Activated CD8-positive, alpha-beta T cell treated with anti-CD3 and anti-CD28 coated beads, Interleukin-2, amount 10 ng/mL, durations not matched to agents 7 days and 5 days (primary cell): ENCODE measurements around the gene TOX4. TPM values are rescaled to one million over a fixed set of nuclear protein-coding genes. Genes with fewer than 3 reads are reported as not detected.
A peak's percentile ranks its signal among the peaks of the same experiment; 100 is the strongest.

ENCODE experiments used
- ATAC-seq: fragments of 150-1000 bp; cut with Tn5 transposase; one replicate; pipeline ENCODE4 v1.10.0; 2021; ENCODE audit warnings: moderate library complexity
- CTCF ChIA-PET: fragments of 350-600 bp; sonication (Branson Sonifier 250); formaldehyde crosslinking; loops from one replicate; lab custom pipeline; 2021; ENCODE audit warnings: antibody characterized with exemption; lab: Charles Lee
- POLR2A ChIA-PET: fragments of 350-600 bp; sonication (Branson Sonifier 250); formaldehyde crosslinking; loops from one replicate; lab custom pipeline; 2021; ENCODE audit warnings: antibody characterized with exemption; lab: Charles Lee
- DNase-seq: peaks from one replicate; pipeline ENCODE4 v3.0.0-alpha.2; 2020
- H3K27ac Mint-ChIP-seq: one replicate; pipeline ENCODE4 v1.8.0; 2021; ENCODE audit warnings: mild to moderate bottlenecking, mixed read lengths
- H3K27me3 Mint-ChIP-seq: one replicate; pipeline ENCODE4 v1.8.0; 2021; ENCODE audit warnings: low read depth, mixed read lengths
- H3K36me3 Mint-ChIP-seq: one replicate; pipeline ENCODE4 v1.8.0; 2021; ENCODE audit warnings: low read depth, mixed read lengths
- H3K4me1 Mint-ChIP-seq: one replicate; pipeline ENCODE4 v1.8.0; 2021; ENCODE audit warnings: low read depth, mixed read lengths
- H3K4me3 Mint-ChIP-seq: one replicate; pipeline ENCODE4 v1.8.0; 2021; ENCODE audit warnings: mild to moderate bottlenecking, mixed read lengths
- H3K9me3 Mint-ChIP-seq: one replicate; pipeline ENCODE4 v1.8.0; 2022; ENCODE audit warnings: mixed read lengths; ENCODE audit not compliant: insufficient read depth
- total RNA-seq, 2 experiments: library from RNA; stranded (reverse); gene quantifications; one replicate each; pipeline ENCODE4 v1.2.3, GENCODE V29; 2021

The TOX4 gene
- total RNA-seq, 2 experiments from 2014 or later: 66.2 to 71.1 TPM

DNA sequence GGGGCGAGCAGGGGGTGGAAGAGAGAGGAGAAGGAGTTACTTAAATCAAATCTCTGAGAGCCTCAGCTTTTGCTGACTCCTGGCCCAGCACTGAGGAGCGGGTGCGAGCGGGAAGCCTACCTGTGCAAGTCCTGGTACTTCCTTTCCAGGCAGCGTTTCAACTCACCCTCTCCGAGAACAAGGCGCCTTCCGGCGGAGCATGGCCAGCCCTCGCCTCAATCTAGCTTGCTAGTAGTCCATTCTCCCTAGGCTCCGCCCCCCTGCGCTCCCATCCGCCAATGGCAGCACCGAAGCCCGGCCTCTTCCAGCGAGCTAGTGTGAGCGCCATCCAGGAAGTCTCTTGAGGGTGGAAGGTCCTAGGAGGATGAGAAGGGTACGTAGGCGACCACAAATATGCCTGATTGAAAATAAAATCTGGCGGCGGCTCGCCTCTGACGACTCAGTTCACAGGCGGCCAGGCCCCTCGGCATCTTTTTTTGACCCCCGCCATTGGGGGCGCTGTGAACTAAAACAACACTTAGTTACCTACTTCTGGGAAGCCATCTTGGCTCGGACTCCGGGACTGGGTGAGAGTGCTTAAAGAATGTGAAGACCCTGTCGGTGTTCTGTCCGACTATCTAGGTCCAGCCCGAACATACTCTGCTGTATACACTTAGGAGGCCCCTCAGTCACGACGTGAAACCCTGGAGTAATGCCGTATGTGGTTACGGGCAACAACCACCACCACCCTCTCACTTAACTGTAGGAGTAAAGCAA lies 20.9 kb upstream of the TOX4 start, which contains the start of gene CHD8:
TSS of gene CHD8 (minus strand) at position 212 of the 756 bp plus-strand sequence. CDS start 24,480 bp downstream, outside the sequence.
- Mint-ChIP-seq H3K4me1 (peaks cover 32% of the 10 kb centered on the region), H3K36me3 (peaks cover 43% of the 10 kb centered on the region), H3K4me3 (peak within 1 kb of the TSS; percentile 95), H3K9me3 (no peaks in the 10 kb centered on the region), H3K27ac (peak within 1 kb of the TSS; percentile 98), H3K27me3 (no peaks in the 10 kb centered on the region)
- ChIA-PET CTCF (interaction anchor here (0.6 to 4.9 kb wide), 21 partner anchors 10 to 106 kb away, joined by 3 to 53 read pairs (median 4); partner anchors contain the start of genes RAB2B, SALL2, SUPT16H and TOX4), POLR2A (interaction anchor here (0.8 to 5.0 kb wide), 8 partner anchors 10 to 55 kb away, joined by 3 to 65 read pairs (median 5); partner anchors contain the start of genes METTL3, RAB2B and TOX4)
- peak; percentile 99 for ATAC-seq
- DNase-seq: peak; percentile 100

GRCh38 chr14:21467616-21468015 lies 9.4 kb upstream of the TOX4 start:
- ChIA-PET POLR2A (no interaction called here), CTCF (interaction anchor here (2.6 to 3.7 kb wide), 2 partner anchors 10 to 11 kb away, joined by 9 to 21 read pairs; partner anchors contain the start of genes CHD8, RAB2B and TOX4)
- no peaks in the 10 kb centered on the region for H3K27me3 Mint-ChIP-seq
- H3K4me3 Mint-ChIP-seq: no peak overlapping the region
- H3K27ac Mint-ChIP-seq: no peak overlapping the region
- DNase-seq (no peak), ATAC-seq (no peak)
- H3K36me3 Mint-ChIP-seq: peaks cover 24% of the 10 kb centered on the region
- no peaks in the 10 kb centered on the region for H3K9me3 Mint-ChIP-seq
- no peaks in the 10 kb centered on the region for H3K4me1 Mint-ChIP-seq

- POLR2A ChIA-PET: interaction anchor here (0.6 to 2.5 kb wide), 6 partner anchors 19 to 1845 kb away, joined by 3 to 20 read pairs (median 4); partner anchors contain the start of genes CHD8 and METTL3
- Mint-ChIP-seq H3K4me3 (peak overlapping the region; percentile 98), H3K9me3 (no peaks in the 10 kb centered on the region), H3K4me1 (peaks cover 31% of the 10 kb centered on the region), H3K36me3 (peaks cover 19% of the 10 kb centered on the region), H3K27me3 (no peaks in the 10 kb centered on the region), H3K27ac (peak overlapping the region; percentile 99)
- ATAC-seq (no peak), DNase-seq (no peak)
- CTCF ChIA-PET: interaction anchor here (0.6 to 4.7 kb wide), 10 partner anchors 10 to 93 kb away, joined by 3 to 57 read pairs (median 10); partner anchors contain the start of genes CHD8 and METTL3
Observed at GRCh38 chr14:21475767-21476522, 1.1 kb upstream of the TOX4 start.

GRCh38 chr14:21476523-21476924 lies 471 bp upstream of the TOX4 start:
- Mint-ChIP-seq H3K9me3 (no peaks in the 10 kb centered on the region), H3K27ac (peak overlapping the region; percentile 99), H3K4me3 (peak overlapping the region; percentile 98), H3K4me1 (peaks cover 31% of the 10 kb centered on the region), H3K27me3 (no peaks in the 10 kb centered on the region), H3K36me3 (peaks cover 23% of the 10 kb centered on the region)
- POLR2A ChIA-PET: interaction anchor here (0.6 to 2.5 kb wide), 6 partner anchors 19 to 1844 kb away, joined by 3 to 20 read pairs (median 4); partner anchors contain the start of genes CHD8 and METTL3
- ATAC-seq (no peak), DNase-seq (no peak)
- CTCF ChIA-PET: interaction anchor here (0.6 to 4.7 kb wide), 10 partner anchors 10 to 94 kb away, joined by 3 to 57 read pairs (median 10); partner anchors contain the start of genes CHD8 and METTL3

DNA sequence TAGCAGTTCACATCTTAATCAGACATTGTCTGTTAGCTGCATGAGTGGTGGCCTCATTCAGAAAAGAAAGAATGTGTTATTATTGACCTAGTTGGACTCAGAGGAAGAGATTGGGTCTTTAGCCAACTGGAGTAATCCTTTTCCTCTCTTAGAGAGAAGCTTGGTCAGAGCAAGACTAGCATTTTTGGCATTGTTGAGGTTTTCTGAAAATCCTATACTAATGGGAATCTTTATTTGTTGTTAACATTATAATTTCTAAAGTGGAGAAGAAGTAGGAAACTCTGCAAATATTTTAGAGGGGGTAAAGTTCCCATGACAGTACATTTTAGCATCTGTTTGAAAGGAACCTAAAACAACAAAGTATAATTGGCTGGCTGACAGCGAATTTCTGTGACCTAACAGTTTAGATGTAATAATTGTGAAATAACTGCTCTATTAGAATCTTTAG lies 9.7 kb downstream of the TOX4 start:
- Mint-ChIP-seq H3K4me1 (no peaks in the 10 kb centered on the region), H3K4me3 (no peak overlapping the region), H3K9me3 (no peaks in the 10 kb centered on the region), H3K27me3 (no peaks in the 10 kb centered on the region), H3K36me3 (peaks cover 26% of the 10 kb centered on the region), H3K27ac (no peak overlapping the region)
- ATAC-seq (no peak), DNase-seq (no peak)
- CTCF ChIA-PET: interaction anchor here (1.0 to 1.9 kb wide), 2 partner anchors 9 to 12 kb away, joined by 4 to 25 read pairs; no protein-coding TSS in a partner anchor
- POLR2A ChIA-PET: no interaction called here

- no peak for ATAC-seq
- DNase-seq: no peak
- no peaks in the 10 kb centered on the region for H3K27me3 Mint-ChIP-seq
- H3K4me3 Mint-ChIP-seq: no peak overlapping the region
- POLR2A ChIA-PET: interaction anchor here (0.5 to 1.5 kb wide), 5 partner anchors 12 to 363 kb away, joined by 3 to 5 read pairs (median 4); partner anchors contain the start of genes METTL3, RAB2B and TOX4
- H3K36me3 Mint-ChIP-seq: peaks cover 68% of the 10 kb centered on the region
- CTCF ChIA-PET: interaction anchor here (0.6 to 1.6 kb wide), 6 partner anchors 13 to 1492 kb away, joined by 3 to 4 read pairs (median 3); partner anchors contain the start of genes METTL3 and TOX4
- no peaks in the 10 kb centered on the region for H3K9me3 Mint-ChIP-seq
- no peak overlapping the region for H3K27ac Mint-ChIP-seq
- H3K4me1 Mint-ChIP-seq: peaks cover 13% of the 10 kb centered on the region
Observed at GRCh38 chr14:21494902-21495762, 18.1 kb downstream of the TOX4 start.

DNA sequence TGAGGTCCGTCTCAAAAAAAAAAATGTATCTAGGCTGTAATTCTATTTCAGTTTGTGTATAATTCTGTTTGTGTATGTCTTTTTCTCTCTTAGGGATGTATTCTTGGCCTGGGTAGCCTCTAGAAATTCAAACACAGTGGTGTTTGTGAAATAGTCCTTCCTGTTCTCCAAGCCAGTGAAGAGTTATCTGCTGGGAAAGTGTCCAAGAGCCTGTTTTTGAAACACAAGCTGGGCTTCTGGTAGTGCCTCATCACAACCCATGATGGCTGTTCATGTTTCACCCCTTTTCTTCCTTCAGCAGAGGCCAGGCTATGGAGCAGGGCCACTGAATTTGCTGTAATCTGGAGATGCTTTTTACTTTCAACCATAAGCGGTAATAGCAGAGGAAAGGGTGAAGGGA lies 19.5 kb downstream of the TOX4 start:
- H3K4me1 Mint-ChIP-seq: peaks cover 15% of the 10 kb centered on the region
- no peaks in the 10 kb centered on the region for H3K27me3 Mint-ChIP-seq
- no peaks in the 10 kb centered on the region for H3K9me3 Mint-ChIP-seq
- no peak for DNase-seq
- peaks cover 73% of the 10 kb centered on the region for H3K36me3 Mint-ChIP-seq
- POLR2A ChIA-PET: interaction anchor here (1.5 kb wide), 1 partner anchor 15 kb away, joined by 5 read pairs; the partner anchor contains the start of gene METTL3
- H3K4me3 Mint-ChIP-seq: no peak overlapping the region
- CTCF ChIA-PET: interaction anchor here (3.2 kb wide), 1 partner anchor 62 kb away, joined by 86 read pairs; no protein-coding TSS in a partner anchor
- H3K27ac Mint-ChIP-seq: no peak overlapping the region
- ATAC-seq: no peak

DNA sequence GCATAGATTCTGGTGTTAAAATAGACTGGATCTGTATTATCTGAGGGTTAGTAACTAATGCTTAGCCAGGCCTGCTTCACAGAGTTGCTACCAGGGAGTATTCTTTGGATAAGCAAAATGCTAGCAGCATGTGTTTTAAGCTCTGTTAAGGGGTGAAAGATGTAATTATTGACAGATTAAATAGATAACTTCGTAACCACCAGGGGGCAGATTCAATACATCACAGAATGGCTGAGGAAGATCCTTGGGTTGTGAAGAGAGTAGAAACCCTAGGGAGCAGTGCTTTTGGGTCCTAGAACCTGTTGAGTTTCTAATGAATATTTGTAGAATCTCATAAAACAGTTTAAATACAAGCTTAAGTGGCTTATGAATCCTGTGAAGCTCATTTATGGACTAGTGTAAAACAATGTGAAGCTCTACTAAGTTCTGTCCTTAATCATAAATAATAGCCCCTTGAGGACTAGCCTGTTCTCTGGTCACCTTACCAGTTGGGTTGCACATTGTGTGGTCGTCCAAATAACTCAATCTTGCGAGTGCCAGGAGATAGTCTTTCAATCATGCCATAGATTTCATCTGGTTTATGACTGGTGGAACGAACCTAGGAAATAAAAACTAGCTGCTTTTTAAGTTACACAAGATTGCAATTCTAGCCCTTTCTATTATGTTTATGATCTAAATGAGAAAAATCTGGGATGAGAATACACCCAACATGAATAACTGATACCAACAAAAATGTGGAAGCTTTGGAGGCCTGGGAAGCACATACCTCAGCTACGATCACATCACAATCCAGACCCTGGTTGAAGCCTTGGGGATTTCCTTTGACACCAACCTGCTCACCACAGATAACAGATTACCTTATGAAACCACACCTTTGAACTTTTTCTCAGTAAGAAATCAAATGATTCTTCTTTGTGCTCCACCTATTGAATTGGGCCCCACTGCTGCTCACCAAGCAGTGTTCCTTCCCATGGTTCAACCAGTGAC lies 21.8 kb downstream of the TOX4 start:
- CTCF ChIA-PET: interaction anchor here (0.6 to 6.3 kb wide), 35 partner anchors 9 to 1071 kb away, joined by 3 to 104 read pairs (median 5); partner anchors contain the start of genes CHD8, METTL3, RAB2B and SALL2
- Mint-ChIP-seq H3K27me3 (no peaks in the 10 kb centered on the region), H3K4me1 (peaks cover 21% of the 10 kb centered on the region), H3K4me3 (no peak overlapping the region), H3K27ac (peak overlapping the region; percentile 40), H3K36me3 (peaks cover 79% of the 10 kb centered on the region), H3K9me3 (no peaks in the 10 kb centered on the region)
- DNase-seq (peak; percentile 53), ATAC-seq (peak; percentile 59)
- POLR2A ChIA-PET: interaction anchor here (1.0 to 2.0 kb wide), 7 partner anchors 9 to 58 kb away, joined by 3 to 9 read pairs (median 7); partner anchors contain the start of genes CHD8 and METTL3

- CTCF ChIA-PET: interaction anchor here (1.4 to 6.3 kb wide), 3 partner anchors 9 to 55 kb away, joined by 4 to 104 read pairs (median 57); partner anchors contain the start of genes METTL3, RAB2B and TOX4
- peak overlapping the region; percentile 33 for H3K27ac Mint-ChIP-seq
- DNase-seq: no peak
- H3K36me3 Mint-ChIP-seq: peaks cover 66% of the 10 kb centered on the region
- H3K9me3 Mint-ChIP-seq: no peaks in the 10 kb centered on the region
- no peak for ATAC-seq
- POLR2A ChIA-PET: interaction anchor here (0.7 to 1.4 kb wide), 4 partner anchors 8 to 1417 kb away, joined by 3 to 4 read pairs (median 3); partner anchors contain the start of genes RAB2B and TOX4
- H3K4me1 Mint-ChIP-seq: peaks cover 37% of the 10 kb centered on the region
- no peaks in the 10 kb centered on the region for H3K27me3 Mint-ChIP-seq
- H3K4me3 Mint-ChIP-seq: no peak overlapping the region
Observed at GRCh38 chr14:21501568-21501967, 24.6 kb downstream of the TOX4 start.
